Effector CD4-positive, alpha-beta T cell (primary cell): ENCODE results near the gene CERCAM.
A peak's percentile ranks its signal among the peaks of the same experiment; 100 is the strongest.
"Not testable (repeated sequence)": the region's sequence is repeated elsewhere in the genome, so short reads cannot be mapped to it uniquely, and the experiment has no call there.

ENCODE experiments used
- DNase-seq: peaks from one replicate; pipeline ENCODE4 v3.0.0-alpha.2; 2020

CERCAM gene

DNA sequence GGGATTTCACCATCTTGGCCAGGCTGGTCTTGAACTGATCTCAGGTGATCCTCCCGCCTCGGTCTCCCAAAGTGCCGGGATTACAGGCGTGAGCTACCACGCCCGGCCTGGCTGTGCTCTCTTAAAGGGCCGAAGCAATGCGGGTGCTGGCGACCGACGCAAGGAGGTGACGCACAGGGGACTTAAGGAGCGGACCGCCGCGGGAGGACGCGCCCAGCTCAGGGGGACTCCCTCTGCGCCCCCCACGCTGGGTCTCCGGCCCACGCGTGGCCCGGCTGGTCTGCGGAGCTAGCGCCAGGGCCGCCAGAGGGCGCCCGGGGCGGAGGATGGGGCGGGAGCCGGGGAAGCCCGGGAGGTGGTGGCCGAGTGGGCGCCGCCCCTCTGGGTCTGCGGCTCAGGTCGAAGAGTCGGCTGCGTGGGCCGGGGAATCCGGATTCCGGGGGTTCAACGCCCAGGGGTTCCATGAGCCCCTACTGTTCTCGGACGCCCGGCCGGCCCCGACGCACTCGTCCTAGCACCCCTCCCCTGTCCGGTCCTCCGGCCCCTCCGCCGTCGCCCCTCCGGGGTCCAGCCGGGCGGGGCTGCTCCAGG lies 502 bp upstream of the CERCAM start:
- DNase-seq: peak; percentile 51

DNA sequence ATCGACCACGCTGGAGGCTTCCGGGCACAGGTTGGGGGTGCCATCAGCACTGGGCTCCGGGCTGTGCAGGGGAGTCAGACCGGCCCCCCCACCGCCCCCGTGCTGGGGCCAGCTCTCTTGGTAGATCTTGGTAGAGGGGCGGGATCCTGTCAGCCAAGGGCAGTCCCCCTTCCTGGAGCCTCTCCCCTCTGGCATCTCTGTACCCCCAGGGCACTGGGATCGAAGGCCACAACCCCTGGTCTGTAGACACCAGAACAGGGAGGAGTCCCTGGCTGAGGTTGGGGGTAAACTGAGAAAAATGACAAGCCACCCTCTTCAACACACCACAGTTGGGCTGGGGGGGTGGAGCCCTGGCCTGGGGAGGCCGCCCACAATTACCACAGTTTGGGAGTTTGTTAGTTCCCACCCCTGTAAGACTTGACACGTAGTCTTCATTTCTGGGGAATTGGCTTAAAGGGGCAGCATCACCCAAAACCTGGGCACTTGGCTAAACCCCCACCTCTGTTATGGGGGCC lies 882 bp downstream of the CERCAM start:
- DNase-seq: no peak

DNA sequence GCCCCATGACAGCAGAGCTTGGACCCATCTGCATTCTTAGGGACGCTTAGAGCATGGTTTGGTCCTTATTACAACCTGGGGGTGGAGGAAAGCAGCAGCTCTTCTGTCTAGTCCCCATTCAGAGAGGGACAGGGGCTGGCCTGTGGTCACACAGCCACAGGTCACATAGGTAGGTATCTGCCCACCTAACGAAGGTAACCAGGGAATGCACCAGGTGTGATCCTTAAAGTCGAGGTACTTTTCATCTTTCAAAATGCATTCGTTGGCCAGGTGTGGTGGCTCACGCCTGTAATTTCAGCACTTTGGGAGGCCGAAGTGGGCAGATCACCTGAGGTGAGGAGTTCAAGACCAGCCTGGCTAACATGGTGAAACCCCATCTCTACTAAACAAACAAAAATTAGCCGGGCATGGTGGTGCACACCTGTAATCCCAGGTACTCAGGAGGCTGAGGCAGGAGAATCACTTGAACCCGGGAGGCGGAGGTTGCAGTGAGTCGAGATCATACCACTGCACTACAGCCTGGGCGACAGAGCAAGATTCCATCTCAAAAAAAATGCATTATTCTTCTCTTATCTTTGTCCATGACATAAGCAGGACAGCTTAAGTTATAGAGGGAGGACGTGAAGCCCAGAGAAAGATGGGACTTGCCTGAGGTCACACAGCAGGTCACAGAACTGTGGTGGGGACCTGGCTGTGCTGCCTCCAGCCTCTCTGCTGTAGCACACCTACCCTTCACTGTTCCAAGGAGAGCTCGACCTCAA lies 1.5 kb downstream of the CERCAM start:
- not testable (repeated sequence) for DNase-seq

DNA sequence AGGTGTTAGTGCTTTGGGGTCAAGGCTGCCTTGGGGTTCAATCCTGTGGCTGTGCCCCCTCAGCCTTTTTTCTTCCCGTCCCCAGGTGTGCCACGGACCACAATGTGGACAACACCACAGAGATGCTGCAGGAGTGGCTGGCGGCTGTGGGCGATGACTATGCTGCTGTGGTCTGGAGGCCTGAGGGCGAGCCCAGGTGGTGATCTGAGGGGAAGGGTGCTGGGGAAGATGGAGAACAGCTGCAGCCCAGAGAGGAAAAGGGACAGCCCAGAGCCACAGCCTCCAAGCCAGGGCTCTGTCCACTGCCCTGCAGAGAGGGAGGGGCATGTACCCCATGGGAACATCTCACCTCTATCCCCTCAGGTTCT lies 2.1 kb downstream of the CERCAM start:
- no peak for DNase-seq

DNA sequence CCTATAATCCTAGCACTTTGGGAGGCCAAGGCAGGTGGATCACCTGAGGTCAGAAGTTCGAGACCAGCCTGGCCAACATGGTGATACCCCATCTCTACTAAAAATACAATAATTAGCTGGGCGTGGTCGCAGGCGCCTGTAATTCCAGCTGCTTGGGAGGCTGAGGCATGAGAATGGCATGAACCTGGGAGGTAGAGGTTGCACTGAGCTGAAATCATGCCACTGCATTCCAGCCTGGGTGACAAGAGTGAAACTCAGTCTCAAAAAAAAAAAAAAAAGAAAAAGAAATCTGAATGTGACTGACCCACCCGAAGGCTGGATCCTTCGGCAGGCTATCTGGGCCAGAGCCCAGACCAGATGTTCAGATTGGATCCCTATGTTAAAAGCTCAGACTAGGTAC lies 2.7 kb downstream of the CERCAM start:
- DNase-seq: not testable (repeated sequence)

DNA sequence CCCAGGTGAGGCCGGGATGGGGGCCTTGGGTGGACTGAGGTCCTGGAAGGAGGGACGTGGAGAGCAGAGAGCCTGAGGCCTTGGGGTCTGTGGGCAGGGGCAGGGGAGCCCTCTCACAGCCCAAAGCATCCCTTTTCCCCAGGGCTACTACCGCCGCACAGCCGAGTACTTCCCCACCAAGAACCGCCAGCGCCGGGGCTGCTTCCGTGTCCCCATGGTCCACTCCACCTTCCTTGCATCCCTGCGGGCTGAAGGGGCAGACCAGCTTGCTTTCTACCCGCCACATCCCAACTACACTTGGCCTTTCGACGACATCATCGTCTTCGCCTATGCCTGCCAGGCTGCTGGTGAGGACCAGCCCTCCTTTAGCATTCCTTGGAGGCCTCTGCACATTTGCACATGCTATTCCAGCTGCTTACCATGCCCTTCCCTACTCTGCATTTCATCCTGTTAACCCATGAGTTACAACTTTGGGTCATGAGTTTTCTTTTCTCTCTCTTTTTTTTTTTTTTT lies 3.7 kb downstream of the CERCAM start:
- no peak for DNase-seq

DNA sequence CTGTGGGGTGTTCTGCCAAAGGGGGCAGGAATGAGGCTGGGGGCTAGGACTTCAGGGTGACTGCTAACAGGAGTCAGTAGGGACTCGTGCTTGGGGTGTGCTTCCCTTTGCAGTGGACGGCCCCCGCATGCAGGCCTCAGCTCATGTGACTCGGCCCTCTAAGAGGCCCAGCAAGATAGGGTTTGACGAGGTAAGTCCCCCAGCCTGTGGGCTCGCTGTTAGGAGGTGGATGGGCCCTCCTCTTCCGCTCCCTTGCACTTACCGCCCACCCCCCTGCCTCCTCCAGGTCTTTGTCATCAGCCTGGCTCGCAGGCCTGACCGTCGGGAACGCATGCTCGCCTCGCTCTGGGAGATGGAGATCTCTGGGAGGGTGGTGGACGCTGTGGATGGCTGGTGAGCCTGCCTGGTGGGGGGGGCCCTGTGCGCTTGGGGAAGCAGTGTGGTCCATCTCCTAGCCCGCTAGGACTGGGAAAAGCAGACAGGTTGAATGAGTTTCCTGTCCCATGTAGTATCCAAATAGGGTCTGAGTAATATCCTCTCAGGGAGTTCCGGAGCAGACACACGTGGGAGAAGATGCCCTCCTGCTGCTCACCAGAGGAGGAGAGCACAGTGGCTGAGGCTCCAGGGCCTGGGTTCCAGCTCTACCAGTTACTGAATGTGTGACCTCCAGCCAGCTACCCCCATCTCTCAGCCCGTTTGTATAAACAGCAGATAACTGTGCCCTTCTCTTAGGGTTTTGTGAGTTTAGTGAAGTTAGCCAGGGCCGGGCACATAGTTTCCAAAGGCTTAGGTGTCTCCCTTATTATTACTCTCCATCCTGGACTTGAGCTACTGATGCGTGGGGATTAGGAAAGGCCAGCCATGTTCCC lies 8.2 kb downstream of the CERCAM start:
- no peak for DNase-seq

DNA sequence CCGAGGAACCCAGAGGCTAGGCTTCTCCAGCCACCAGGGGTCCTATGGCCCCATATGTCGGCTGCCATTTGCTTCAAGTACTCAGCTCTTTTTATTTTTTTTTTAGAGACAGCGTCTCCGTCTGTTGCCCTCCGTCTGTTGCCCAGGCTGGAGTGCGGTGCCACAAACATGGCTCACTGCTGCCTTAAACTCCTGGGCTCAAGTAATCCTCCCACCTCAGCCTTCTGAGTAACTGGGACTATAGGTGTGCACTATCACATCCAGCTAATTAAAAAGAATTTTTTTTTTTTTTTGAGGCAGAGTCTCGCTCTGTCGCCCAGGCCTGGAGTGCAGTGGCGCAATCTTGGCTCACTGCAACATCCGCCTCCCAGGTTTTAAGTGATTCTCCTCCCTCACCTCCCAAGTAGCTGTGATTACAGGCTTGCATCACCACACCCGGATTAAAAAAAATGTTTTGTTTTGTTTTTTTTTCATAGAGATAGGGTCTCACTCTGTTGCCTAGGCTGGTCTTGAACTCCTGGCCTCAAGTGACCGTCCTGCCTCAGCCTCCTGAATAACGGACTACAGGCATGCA lies 8.9 kb downstream of the CERCAM start:
- DNase-seq: no peak

DNA sequence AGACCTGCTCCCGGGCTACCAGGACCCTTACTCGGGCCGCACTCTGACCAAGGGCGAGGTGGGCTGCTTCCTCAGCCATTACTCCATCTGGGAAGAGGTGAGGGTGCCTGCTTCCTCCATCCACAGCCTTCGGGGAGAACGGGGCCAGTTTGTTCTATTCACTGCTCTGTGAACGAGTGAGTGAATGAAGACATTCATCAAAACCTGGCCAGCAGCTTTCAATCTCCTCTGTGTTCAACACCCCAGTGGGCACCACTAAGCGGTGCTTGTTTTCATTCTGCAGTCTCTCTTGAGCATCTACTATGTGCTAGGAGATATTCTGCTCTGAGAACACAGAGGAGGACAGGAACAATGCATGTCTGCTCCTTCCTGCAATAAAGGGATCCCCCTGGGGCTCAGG lies 10.6 kb downstream of the CERCAM start:
- no peak for DNase-seq

DNA sequence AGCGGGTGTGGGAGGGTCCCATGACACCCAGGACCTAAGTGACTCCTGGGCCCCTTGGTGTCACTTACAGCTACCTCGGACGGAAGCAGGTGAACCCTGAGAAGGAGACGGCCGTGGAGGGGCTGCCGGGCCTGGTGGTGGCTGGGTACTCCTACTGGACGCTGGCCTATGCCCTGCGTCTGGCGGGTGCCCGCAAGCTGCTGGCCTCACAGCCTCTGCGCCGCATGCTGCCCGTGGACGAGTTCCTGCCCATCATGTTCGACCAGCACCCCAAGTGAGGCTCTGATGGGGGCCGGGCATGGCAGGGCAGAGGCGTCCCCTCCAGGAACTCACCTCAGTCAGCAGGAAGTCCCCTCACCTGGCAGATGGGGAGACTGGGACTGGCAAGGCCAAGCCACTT lies 13.7 kb downstream of the CERCAM start:
- no peak for DNase-seq

DNA sequence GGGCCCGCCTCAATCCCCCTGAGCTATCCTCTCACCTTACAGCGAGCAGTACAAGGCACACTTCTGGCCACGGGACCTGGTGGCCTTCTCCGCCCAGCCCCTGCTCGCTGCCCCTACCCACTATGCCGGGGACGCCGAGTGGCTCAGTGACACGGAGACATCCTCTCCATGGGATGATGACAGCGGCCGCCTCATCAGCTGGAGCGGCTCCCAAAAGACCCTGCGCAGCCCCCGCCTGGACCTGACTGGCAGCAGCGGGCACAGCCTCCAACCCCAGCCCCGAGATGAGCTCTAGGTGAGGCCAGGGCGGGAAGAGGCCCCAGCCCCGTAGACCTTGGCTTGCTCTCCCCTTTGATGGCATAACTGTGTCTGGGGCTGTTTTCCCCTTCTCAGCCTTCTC lies 15.0 kb downstream of the CERCAM start:
- DNase-seq: no peak

DNA sequence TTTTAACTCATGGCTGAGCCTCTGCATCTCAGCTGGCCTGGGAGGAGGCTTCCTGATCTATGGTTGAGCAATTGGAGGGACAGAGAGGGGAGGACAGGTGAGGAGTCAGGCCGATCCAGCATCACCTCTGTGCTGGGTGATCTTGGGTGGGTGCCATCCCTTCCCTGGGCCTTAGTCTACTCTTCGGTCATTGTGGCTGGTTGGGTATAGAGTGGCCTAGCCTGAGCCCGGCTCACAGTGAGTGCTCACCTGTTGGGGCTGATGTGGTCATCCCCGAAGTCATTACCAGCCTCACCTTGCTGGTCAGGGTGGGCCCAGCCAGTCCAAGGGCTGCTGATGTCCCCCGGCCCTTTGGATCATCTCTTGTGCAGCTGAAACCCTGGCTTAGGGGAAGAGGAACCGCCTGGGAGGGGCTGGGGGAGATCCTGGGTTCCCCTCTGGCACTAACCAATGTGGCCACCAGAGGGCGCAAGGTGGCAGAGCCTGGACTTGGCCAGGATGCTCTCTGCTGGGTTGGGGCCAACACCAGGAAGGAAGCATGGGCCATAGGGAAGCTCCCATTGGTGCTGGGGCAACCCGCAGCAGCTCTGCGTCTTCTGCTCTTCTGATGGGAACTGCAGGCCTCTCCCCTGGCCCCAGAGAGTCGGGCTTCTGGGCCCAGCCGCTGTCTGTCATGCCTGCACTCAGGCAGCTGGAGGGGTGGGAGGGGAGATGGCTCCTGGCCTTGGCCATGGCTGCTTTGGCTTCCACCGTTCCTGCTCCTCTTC lies 17.9 kb downstream of the CERCAM start:
- peak; percentile 79 for DNase-seq

DNA sequence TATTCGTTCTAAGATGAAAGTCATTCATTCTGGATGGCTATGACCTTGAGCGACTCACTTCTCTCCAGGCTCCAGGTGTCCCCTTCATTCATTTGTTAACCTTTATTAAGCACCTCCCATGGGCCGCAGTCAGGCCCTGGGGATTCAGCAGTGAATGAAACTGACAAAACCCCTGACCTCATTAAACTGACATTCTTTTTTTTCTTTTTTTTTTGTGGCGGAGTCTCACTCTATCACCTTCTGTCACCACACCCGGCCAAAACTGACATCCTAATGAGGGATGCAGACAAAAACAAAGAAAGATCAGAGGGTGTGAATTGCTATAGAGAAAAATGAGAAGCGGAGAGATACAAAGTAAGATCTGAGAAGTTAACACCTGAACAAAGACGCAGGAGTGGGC lies 18.6 kb downstream of the CERCAM start:
- no peak for DNase-seq

DNA sequence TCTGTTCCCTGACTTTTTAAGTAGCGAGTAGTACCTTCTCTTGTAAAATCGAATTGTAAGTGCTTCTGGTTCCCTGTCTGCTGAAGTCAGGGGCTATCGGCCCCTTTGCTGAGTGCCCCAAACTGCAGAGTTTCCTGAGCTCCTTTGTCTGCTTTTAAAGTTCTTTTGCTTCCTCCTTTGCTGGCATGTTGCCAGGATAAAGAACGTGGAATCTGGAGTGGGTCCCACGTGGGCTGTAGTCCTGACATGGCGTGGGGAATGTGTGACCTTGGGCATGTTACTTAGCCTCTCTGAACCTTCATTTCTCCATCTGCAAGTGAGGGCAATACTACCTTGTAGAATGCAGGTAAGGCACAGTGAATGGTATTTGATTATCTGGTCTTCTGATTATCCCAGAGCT lies 21.5 kb downstream of the CERCAM start:
- no peak for DNase-seq

DNA sequence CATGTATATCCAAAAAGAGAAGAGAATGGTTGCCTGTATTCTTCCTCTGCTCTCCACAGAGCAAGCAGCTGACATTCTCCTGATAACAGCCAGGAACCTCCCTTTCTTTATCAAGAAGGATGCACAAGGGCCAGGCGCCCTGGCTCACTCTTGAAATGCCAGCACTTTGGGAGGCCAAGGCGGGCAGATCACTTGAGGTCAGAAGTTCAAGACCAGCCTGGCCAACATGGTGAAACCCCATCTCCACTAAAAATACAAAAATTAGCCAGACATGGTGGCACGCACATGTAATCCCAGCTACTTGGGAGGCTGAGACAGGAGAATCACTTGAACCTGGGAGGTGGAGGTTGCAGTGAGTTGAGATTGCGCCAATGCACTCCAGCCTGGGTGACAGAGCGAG lies 25.8 kb downstream of the CERCAM start:
- not testable (repeated sequence) for DNase-seq

DNA sequence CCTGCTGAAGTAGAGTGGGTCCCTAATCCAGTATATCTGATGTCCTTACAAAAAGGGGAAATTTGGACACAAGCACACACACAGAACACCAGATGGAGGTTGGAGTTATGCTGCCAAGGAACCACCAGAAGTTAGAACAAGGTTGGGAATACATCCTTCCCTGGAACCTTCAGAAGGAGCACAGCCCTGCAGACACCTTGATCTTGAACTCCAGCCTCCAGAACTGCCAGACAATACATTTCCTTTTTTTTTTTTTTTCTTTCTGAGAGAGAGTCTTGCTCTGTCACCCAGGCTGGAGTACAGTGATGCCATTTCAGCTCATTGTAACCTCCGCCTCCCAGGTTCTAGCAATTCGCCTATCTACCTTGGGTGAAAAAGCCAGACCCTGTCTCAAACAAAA lies 28.1 kb downstream of the CERCAM start:
- no peak for DNase-seq

DNA sequence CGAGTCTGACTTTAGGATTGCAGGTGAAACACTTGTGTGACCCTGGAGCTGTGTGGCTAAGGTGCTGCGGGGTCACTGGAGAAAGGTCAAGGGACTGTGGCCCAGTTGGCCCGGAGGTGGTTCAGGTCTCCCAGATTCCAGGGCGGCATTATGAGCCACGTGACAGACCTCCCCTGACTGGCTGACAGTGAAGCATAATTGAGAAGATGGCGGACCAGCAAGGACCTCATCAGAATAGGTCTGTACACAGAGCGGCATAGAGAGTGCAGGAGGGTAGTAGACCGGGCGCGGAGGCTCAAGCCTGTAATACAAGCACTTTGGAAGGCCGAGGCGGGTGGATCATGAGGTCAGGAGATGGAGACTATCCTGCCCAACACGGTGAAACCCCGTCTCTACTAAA lies 34.3 kb downstream of the CERCAM start:
- no peak for DNase-seq

DNA sequence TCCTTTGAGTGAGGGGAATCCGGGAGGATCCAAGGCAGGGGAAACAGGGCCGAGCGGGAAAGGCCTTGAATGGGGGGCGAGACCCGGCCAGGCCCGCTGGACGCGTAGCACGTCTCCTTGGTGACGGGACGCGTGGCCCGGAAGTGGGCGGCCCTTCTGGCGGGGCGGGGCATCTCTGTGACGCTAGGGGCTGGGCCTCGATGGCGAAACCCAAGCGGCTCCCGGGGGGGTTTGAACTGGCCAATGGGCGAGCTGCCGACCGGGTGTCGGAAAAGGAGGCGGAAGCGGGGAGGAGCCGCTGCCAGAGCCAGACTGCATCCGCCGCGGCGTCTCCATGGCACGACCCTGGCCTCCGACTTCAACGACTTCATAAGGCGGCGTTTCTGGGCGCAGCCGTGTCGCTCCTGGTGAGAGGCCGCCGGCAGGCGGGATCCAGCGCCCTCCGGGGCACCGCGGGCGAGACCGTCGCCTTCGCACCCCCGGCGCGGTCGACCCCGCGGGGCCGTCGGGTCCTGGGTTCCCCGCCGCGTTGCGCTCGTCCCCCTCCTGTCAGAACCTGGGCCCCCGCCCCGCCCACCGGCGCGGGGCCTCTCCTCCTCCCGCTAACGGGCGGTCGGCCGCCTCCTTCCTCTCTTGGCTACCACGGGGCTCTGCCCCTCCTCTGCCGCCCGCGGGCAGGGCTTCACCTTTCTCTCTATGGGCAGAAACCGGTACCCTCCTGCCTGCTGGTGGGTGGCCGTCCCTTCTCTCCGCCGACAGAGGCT lies 35.4 kb downstream of the CERCAM start, which contains the start of gene ODF2:
TSS of gene ODF2 (plus strand) at position 158 of the 764 bp plus-strand sequence. CDS start at position 244, 86 bp downstream.
- peak; percentile 99 for DNase-seq

DNA sequence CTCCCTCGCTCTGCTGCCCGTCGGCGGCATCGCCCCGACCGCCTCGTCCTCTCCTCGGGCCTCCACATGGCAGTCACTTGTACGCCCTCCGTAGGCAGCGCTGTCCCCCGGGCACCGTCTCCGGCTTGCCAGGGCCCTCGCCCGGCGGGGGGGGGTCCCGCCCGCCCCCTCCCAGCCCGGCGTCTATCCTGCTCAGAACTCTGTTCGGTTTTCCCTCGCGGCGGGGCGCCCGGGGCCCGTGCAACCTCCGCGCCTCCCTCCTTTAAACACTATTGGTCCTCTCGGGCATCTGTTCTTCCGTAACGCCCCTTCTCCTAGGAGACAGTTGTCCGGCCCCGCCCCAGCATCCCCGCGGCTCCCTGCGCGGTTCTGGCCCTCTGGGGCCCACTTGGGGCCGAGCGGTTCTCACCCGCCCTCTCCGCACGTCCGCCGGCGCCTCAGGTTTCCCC lies 36.0 kb downstream of the CERCAM start:
- DNase-seq: peak; percentile 55

DNA sequence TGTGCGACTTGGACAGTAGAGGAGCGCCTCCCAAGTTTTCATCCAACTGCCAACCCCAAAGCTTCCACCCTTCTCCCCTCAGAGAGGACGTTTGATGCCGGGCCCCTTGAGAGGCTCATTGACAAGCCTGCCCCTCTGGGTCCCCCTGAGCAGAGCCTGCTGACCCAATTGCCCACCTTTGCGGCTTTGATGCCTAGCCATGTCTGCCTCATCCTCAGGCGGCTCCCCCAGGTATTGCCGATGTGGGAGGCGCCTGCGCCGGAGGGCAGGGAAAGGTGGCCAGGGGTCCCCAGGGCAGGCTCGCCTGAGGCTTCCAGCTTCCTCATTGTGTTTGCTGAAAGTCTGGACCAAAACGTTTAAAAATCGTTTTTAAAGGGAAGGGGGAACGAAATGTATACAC lies 36.5 kb downstream of the CERCAM start:
- no peak for DNase-seq

DNA sequence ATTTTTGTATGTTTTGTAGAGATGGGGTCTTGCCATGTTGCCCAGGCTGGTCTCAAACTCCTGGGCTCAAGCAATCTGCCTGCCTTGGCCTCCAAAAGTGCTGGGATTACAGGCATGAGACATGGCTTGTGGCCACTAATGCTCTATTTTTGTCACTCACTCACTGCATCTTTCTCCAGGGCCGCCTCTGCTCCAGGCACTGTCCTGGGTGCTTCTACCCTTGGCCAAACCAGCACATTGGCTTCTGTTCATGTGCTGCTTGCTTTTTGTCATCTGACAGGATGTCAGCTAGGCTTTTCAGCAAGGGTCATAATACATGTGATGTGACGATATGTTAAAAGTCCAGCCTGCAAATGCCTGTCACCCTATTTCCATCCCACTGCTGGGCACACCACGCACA lies 38.4 kb downstream of the CERCAM start:
- no peak for DNase-seq
